ENCODE data around the gene RSU1. TPM values are rescaled to one million over a fixed set of nuclear protein-coding genes. Genes with fewer than 3 reads are reported as not detected.
A peak's percentile ranks its signal among the peaks of the same experiment; 100 is the strongest.

RSU1 gene
- total and polyA plus RNA-seq, 10 of the 15 experiments (the other 5 are each of a cell fraction or from before 2014, with no cell fraction given), result 49.2 to 139 (median 81.3) TPM

DNA sequence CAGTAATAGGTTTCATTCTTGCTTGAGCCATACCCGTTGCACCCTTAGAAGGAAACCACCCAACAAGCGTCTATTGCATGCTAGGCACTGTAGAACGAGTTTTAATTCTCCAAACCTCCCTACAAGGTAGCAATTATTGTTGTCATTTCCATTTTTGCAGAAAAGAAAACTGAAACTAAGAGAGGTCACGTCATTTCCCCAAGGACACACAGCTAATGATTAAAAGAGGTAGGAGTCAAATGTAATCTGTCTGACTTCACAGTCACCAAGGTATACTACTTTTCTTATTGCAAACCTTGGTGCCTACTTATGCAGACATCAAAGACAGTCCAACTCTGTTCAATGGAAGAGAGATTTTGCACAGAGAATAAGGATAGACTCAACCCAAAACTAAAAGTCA lies 246.5 kb downstream of the RSU1 start (continued):
- TF ChIP-seq, protein P1, sequence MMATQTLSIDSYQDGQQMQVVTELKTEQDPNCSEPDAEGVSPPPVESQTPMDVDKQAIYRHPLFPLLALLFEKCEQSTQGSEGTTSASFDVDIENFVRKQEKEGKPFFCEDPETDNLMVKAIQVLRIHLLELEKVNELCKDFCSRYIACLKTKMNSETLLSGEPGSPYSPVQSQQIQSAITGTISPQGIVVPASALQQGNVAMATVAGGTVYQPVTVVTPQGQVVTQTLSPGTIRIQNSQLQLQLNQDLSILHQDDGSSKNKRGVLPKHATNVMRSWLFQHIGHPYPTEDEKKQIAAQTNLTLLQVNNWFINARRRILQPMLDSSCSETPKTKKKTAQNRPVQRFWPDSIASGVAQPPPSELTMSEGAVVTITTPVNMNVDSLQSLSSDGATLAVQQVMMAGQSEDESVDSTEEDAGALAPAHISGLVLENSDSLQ (IDR thresholded peaks at IDR 0.05), result 0 out of 2 replicates have a peak, but pooled peaks have one; percentile 9
- TF ChIP-seq POLR2AphosphoS2 (IDR thresholded peaks at IDR 0.05; ENCODE audit: low read depth, low read length), result no peak
- TF ChIP-seq, protein P2, sequence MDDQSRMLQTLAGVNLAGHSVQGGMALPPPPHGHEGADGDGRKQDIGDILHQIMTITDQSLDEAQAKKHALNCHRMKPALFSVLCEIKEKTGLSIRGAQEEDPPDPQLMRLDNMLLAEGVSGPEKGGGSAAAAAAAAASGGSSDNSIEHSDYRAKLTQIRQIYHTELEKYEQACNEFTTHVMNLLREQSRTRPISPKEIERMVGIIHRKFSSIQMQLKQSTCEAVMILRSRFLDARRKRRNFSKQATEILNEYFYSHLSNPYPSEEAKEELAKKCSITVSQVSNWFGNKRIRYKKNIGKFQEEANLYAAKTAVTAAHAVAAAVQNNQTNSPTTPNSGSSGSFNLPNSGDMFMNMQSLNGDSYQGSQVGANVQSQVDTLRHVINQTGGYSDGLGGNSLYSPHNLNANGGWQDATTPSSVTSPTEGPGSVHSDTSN (IDR thresholded peaks at IDR 0.05; ENCODE audit: insufficient replicate concordance, low read depth, low read length), result no peak
- TF ChIP-seq MYB (IDR thresholded peaks at IDR 0.05; ENCODE audit: borderline replicate concordance, low read depth, low read length), result no peak
- TF ChIP-seq, protein P3, sequence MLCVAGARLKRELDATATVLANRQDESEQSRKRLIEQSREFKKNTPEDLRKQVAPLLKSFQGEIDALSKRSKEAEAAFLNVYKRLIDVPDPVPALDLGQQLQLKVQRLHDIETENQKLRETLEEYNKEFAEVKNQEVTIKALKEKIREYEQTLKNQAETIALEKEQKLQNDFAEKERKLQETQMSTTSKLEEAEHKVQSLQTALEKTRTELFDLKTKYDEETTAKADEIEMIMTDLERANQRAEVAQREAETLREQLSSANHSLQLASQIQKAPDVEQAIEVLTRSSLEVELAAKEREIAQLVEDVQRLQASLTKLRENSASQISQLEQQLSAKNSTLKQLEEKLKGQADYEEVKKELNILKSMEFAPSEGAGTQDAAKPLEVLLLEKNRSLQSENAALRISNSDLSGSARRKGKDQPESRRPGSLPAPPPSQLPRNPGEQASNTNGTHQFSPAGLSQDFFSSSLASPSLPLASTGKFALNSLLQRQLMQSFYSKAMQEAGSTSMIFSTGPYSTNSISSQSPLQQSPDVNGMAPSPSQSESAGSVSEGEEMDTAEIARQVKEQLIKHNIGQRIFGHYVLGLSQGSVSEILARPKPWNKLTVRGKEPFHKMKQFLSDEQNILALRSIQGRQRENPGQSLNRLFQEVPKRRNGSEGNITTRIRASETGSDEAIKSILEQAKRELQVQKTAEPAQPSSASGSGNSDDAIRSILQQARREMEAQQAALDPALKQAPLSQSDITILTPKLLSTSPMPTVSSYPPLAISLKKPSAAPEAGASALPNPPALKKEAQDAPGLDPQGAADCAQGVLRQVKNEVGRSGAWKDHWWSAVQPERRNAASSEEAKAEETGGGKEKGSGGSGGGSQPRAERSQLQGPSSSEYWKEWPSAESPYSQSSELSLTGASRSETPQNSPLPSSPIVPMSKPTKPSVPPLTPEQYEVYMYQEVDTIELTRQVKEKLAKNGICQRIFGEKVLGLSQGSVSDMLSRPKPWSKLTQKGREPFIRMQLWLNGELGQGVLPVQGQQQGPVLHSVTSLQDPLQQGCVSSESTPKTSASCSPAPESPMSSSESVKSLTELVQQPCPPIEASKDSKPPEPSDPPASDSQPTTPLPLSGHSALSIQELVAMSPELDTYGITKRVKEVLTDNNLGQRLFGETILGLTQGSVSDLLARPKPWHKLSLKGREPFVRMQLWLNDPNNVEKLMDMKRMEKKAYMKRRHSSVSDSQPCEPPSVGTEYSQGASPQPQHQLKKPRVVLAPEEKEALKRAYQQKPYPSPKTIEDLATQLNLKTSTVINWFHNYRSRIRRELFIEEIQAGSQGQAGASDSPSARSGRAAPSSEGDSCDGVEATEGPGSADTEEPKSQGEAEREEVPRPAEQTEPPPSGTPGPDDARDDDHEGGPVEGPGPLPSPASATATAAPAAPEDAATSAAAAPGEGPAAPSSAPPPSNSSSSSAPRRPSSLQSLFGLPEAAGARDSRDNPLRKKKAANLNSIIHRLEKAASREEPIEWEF (IDR thresholded peaks at IDR 0.05; ENCODE audit: insufficient replicate concordance, low read depth, low read length), result no peak
- peak; percentile 13 to 78; a peak in 1 of 4 replicates for TF ChIP-seq EP300 (IDR thresholded peaks at IDR 0.05; ENCODE audit: borderline replicate concordance in 1 of 2, control insufficient read depth in 1 of 2, low read depth in 2 of 2, low read length in 2 of 2)
- no peak for TF ChIP-seq FOS (IDR thresholded peaks at IDR 0.05; ENCODE audit: borderline replicate concordance, extremely low read depth, insufficient read length)
- no peak for TF ChIP-seq RAD21 (IDR thresholded peaks at IDR 0.05; ENCODE audit: insufficient read depth, low read depth, low read length)
- TF ChIP-seq, protein P4, sequence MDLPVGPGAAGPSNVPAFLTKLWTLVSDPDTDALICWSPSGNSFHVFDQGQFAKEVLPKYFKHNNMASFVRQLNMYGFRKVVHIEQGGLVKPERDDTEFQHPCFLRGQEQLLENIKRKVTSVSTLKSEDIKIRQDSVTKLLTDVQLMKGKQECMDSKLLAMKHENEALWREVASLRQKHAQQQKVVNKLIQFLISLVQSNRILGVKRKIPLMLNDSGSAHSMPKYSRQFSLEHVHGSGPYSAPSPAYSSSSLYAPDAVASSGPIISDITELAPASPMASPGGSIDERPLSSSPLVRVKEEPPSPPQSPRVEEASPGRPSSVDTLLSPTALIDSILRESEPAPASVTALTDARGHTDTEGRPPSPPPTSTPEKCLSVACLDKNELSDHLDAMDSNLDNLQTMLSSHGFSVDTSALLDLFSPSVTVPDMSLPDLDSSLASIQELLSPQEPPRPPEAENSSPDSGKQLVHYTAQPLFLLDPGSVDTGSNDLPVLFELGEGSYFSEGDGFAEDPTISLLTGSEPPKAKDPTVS (IDR thresholded peaks at IDR 0.05; ENCODE audit: low read depth, low read length), result no peak
- peak in 1 of 2 experiments; percentile 34; a peak in 2 of 4 replicates for TF ChIP-seq IKZF2 (IDR thresholded peaks at IDR 0.05)
- TF ChIP-seq, protein P5, sequence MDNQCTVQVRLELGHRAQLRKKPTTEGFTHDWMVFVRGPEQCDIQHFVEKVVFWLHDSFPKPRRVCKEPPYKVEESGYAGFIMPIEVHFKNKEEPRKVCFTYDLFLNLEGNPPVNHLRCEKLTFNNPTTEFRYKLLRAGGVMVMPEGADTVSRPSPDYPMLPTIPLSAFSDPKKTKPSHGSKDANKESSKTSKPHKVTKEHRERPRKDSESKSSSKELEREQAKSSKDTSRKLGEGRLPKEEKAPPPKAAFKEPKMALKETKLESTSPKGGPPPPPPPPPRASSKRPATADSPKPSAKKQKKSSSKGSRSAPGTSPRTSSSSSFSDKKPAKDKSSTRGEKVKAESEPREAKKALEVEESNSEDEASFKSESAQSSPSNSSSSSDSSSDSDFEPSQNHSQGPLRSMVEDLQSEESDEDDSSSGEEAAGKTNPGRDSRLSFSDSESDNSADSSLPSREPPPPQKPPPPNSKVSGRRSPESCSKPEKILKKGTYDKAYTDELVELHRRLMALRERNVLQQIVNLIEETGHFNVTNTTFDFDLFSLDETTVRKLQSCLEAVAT (IDR thresholded peaks at IDR 0.05), result no peak
- TF ChIP-seq SP1 (IDR thresholded peaks at IDR 0.05; ENCODE audit: low read depth, low read length), result no peak
- no peak for TF ChIP-seq BHLHE40 (IDR thresholded peaks at IDR 0.05; ENCODE audit: borderline replicate concordance in 1 of 2, low read depth in 2 of 2, low read length in 1 of 2)
- TF ChIP-seq, protein P6, sequence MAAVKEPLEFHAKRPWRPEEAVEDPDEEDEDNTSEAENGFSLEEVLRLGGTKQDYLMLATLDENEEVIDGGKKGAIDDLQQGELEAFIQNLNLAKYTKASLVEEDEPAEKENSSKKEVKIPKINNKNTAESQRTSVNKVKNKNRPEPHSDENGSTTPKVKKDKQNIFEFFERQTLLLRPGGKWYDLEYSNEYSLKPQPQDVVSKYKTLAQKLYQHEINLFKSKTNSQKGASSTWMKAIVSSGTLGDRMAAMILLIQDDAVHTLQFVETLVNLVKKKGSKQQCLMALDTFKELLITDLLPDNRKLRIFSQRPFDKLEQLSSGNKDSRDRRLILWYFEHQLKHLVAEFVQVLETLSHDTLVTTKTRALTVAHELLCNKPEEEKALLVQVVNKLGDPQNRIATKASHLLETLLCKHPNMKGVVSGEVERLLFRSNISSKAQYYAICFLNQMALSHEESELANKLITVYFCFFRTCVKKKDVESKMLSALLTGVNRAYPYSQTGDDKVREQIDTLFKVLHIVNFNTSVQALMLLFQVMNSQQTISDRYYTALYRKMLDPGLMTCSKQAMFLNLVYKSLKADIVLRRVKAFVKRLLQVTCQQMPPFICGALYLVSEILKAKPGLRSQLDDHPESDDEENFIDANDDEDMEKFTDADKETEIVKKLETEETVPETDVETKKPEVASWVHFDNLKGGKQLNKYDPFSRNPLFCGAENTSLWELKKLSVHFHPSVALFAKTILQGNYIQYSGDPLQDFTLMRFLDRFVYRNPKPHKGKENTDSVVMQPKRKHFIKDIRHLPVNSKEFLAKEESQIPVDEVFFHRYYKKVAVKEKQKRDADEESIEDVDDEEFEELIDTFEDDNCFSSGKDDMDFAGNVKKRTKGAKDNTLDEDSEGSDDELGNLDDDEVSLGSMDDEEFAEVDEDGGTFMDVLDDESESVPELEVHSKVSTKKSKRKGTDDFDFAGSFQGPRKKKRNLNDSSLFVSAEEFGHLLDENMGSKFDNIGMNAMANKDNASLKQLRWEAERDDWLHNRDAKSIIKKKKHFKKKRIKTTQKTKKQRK (IDR thresholded peaks at IDR 0.05; ENCODE audit: low read depth, low read length), result no peak
